HepG2 (cell line): ENCODE measurements around the gene UBL4B.

Experiments
- EP300 ChIP-seq, 3 experiments: sonication (generic) in 1 of 3; formaldehyde crosslinking in 1 of 3; IDR thresholded peaks; 2 replicates each; pipeline versions ENCODE4 v1.5.1 to v1.6.1; 2011 to 2020; ENCODE audit warnings: low read depth in 2 of 3, low read length in 2 of 3, borderline replicate concordance in 1 of 3, improper control_type of control experiment in 1 of 3, mild to moderate bottlenecking in 1 of 3, missing genetic modification reagents in 1 of 3, moderate library complexity in 1 of 3
- FOXM1 ChIP-seq: sonication (generic); formaldehyde crosslinking; IDR thresholded peaks from 2 replicates; pipeline ENCODE4 v1.5.0; 2020; ENCODE audit warnings: missing genetic modification reagents
- FOXO4 ChIP-seq: sonication (generic); formaldehyde crosslinking; conservative IDR thresholded peaks from 2 replicates; pipeline ENCODE4 v1.8.1; 2023; ENCODE audit warnings: missing genetic modification reagents
- HIVEP1 ChIP-seq: sonication (generic); formaldehyde crosslinking; IDR thresholded peaks from 2 replicates; pipeline ENCODE4 v1.4.0; 2020; ENCODE audit warnings: mild to moderate bottlenecking, missing genetic modification reagents
- MAZ ChIP-seq, 2 experiments: sonication (generic) in 1 of 2; formaldehyde crosslinking in 1 of 2; IDR thresholded peaks; 2 replicates each; pipeline versions ENCODE4 v1.5.0 to v1.6.1; 2012 to 2020; ENCODE audit warnings: low read depth in 2 of 2, mild to moderate bottlenecking in 2 of 2, borderline replicate concordance in 1 of 2, improper control_type of control experiment in 1 of 2, low read length in 1 of 2, missing genetic modification reagents in 1 of 2, moderate library complexity in 1 of 2
- RNF219 ChIP-seq: sonication (generic); formaldehyde crosslinking; IDR thresholded peaks from 2 replicates; pipeline ENCODE4 v1.5.0; 2020; ENCODE audit warnings: mild to moderate bottlenecking, missing genetic modification reagents
- ZNF432 ChIP-seq: sonication (generic); formaldehyde crosslinking; IDR thresholded peaks from 2 replicates; pipeline ENCODE4 v1.5.0; 2020; ENCODE audit warnings: missing genetic modification reagents, mild to moderate bottlenecking, borderline replicate concordance
- TF ChIP-seq, protein P1 (sequence below): sonication (generic); formaldehyde crosslinking; IDR thresholded peaks from 2 replicates; pipeline ENCODE4 v1.5.0; 2020; ENCODE audit warnings: mild to moderate bottlenecking, missing genetic modification reagents, moderate library complexity
- TF ChIP-seq, protein P2 (sequence below): sonication (generic); formaldehyde crosslinking; IDR thresholded peaks from 2 replicates; pipeline ENCODE4 v1.5.0; 2020; ENCODE audit warnings: mild to moderate bottlenecking, low read depth, missing genetic modification reagents, borderline replicate concordance

DNA sequence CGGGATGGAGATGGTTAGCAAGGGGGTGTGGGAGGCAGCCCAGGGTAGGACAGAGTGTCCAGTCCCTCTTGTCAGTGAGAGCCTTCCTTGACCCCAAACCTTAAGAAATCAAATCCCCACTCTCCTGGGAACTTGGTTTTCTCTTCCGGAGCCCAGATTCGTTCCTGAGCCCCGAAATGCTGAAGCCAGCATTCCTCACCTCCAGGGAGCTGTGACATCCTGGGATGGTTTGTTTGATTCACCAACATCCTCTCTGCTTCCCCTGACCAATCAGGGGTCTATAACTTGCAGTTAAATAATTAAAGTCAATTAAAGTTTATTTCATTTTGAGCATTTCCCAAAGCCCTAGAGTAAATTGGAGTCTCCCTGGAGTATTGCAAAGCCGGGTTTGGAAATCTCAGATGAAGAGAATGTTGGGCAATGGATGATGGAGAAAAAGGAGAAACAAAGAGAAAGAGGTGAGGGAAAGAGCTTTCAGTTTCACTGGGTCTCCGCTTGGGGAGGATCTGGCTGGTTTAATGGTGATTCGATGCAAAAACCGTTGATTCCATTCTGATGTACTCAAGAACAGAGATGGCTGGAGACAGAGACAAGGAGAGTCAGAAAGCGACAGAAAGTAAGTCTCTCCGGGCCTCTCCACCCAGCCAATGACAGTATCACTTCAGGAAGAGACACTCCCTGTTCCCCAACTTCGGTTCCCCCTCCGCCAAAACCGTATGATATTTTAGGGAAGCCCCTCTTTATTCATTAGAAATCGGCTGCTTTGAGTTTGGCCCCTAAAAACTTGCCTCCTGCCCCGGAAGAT, 29.0 kb upstream of the UBL4B start:
- no peak for TF ChIP-seq RNF219 (CRISPR knock-in tag)
- TF ChIP-seq EP300 (IDR thresholded peaks at IDR 0.05; ENCODE audit: low read depth in 2 of 2, low read length in 2 of 2): no peak
- no peak for TF ChIP-seq EP300 (CRISPR knock-in tag; IDR thresholded peaks at IDR 0.05; ENCODE audit: borderline replicate concordance)
- TF ChIP-seq, protein P1, sequence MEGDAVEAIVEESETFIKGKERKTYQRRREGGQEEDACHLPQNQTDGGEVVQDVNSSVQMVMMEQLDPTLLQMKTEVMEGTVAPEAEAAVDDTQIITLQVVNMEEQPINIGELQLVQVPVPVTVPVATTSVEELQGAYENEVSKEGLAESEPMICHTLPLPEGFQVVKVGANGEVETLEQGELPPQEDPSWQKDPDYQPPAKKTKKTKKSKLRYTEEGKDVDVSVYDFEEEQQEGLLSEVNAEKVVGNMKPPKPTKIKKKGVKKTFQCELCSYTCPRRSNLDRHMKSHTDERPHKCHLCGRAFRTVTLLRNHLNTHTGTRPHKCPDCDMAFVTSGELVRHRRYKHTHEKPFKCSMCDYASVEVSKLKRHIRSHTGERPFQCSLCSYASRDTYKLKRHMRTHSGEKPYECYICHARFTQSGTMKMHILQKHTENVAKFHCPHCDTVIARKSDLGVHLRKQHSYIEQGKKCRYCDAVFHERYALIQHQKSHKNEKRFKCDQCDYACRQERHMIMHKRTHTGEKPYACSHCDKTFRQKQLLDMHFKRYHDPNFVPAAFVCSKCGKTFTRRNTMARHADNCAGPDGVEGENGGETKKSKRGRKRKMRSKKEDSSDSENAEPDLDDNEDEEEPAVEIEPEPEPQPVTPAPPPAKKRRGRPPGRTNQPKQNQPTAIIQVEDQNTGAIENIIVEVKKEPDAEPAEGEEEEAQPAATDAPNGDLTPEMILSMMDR: no peak
- TF ChIP-seq, protein P2, sequence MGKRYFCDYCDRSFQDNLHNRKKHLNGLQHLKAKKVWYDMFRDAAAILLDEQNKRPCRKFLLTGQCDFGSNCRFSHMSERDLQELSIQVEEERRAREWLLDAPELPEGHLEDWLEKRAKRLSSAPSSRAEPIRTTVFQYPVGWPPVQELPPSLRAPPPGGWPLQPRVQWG: no peak
- TF ChIP-seq HIVEP1: no peak
- TF ChIP-seq FOXO4 (CRISPR knock-in tag): no peak
- no peak for TF ChIP-seq FOXM1 (CRISPR knock-in tag)
- no peak for TF ChIP-seq MAZ (IDR thresholded peaks at IDR 0.05; ENCODE audit: borderline replicate concordance, low read depth, low read length)
- TF ChIP-seq MAZ (CRISPR knock-in tag; IDR thresholded peaks at IDR 0.05; ENCODE audit: low read depth): no peak
- no peak for TF ChIP-seq ZNF432
